IPS DF 6.9 (cell line): Measurements from ENCODE around the gene FGD6.
"Not testable (repeated sequence)": the region's sequence is repeated elsewhere in the genome, so short reads cannot be mapped to it uniquely, and the experiment has no call there.

Experiments used
- DNase-seq: peaks from one replicate; pipeline ENCODE4 v3.0.0-alpha.2; 2013; ENCODE audit warnings: low read depth, low spot score
- H3K27ac ChIP-seq: one replicate; pipeline ENCODE4 v1.5.1; 2013; ENCODE audit warnings: low read length, control low read depth
- H3K27me3 ChIP-seq: 2 replicates; pipeline ENCODE4 v1.6.1; 2013; ENCODE audit warnings: mild to moderate bottlenecking, low read length; ENCODE audit not compliant: control insufficient read depth, insufficient read depth
- H3K36me3 ChIP-seq: 2 replicates; pipeline ENCODE4 v1.6.1; 2013; ENCODE audit warnings: low read length; ENCODE audit not compliant: control insufficient read depth, insufficient read depth
- H3K4me1 ChIP-seq: 2 replicates; pipeline ENCODE4 v1.6.1; 2013; ENCODE audit warnings: low read length; ENCODE audit not compliant: control insufficient read depth, insufficient read depth
- H3K4me3 ChIP-seq: 2 replicates; pipeline ENCODE4 v1.5.1; 2013; ENCODE audit warnings: mild to moderate bottlenecking, low read length
- H3K9me3 ChIP-seq: 2 replicates; pipeline ENCODE4 v1.6.1; 2013; ENCODE audit warnings: low read length, inconsistent platforms; ENCODE audit not compliant: control insufficient read depth, insufficient read depth
- WGBS: extraction: QIAGEN DNeasy Blood & Tissue Kit; methylation state at CpG from one replicate; pipeline ENCODE4 v1.1.7; 2013; ENCODE audit warnings: mixed read lengths, missing lambda C conversion rate; ENCODE audit not compliant: insufficient read length, insufficient coverage; 5-methylcytosine and 5-hydroxymethylcytosine counted together

FGD6 gene

GRCh38 chr12:95237315-95237714, 20.0 kb upstream of the FGD6 start:
- Histone ChIP-seq H3K9me3 (no peaks in the 10 kb centered on the region), H3K27me3 (no peaks in the 10 kb centered on the region), H3K27ac (no peak overlapping the region), H3K4me3 (no peak overlapping the region), H3K36me3 (0 out of 2 replicates have a peak, but pooled peaks cover 2% of the 10 kb centered on the region), H3K4me1 (no peaks in the 10 kb centered on the region)
- DNase-seq, result no peak
- no CpG with 5 or more reads among the region's 1 CpG for WGBS

- not testable (repeated sequence) for DNase-seq, H3K27ac ChIP-seq, H3K4me1 ChIP-seq, H3K27me3 ChIP-seq, H3K4me3 ChIP-seq, H3K9me3 ChIP-seq, H3K36me3 ChIP-seq
- no CpG with 5 or more reads among the region's 31 CpGs for WGBS
Observed at GRCh38 chr12:95235621-95236020, 18.4 kb upstream of the FGD6 start.

GRCh38 chr12:95234187-95234586, 16.9 kb upstream of the FGD6 start:
- not testable (repeated sequence) for H3K4me3 ChIP-seq, H3K27ac ChIP-seq, H3K27me3 ChIP-seq, H3K4me1 ChIP-seq, H3K9me3 ChIP-seq, DNase-seq, H3K36me3 ChIP-seq
- WGBS, result no CpG with 5 or more reads among the region's 14 CpGs

GRCh38 chr12:95231190-95231589, 13.9 kb upstream of the FGD6 start:
- no CpG with 5 or more reads among the region's 2 CpGs for WGBS
- DNase-seq, result no peak
- no peak overlapping the region for H3K27ac ChIP-seq

GRCh38 chr12:95230313-95230712, 13.0 kb upstream of the FGD6 start:
- H3K27ac ChIP-seq, result no peak overlapping the region
- no peak for DNase-seq

More at GRCh38 chr12:95231190-95231589, 13.9 kb upstream of the FGD6 start:
- H3K36me3 ChIP-seq, result 0 out of 2 replicates have a peak, but pooled peaks cover 2% of the 10 kb centered on the region
- no peaks in the 10 kb centered on the region for H3K27me3 ChIP-seq
- no peaks in the 10 kb centered on the region; the same call in 1 of the 2 replicates for H3K4me1 ChIP-seq
- no peaks in the 10 kb centered on the region for H3K9me3 ChIP-seq
- H3K4me3 ChIP-seq, result no peak overlapping the region

GRCh38 chr12:95229636-95230035, 12.4 kb upstream of the FGD6 start:
- Histone ChIP-seq H3K36me3 (0 out of 2 replicates have a peak, but pooled peaks cover 2% of the 10 kb centered on the region), H3K4me1 (no peaks in the 10 kb centered on the region; the same call in 1 of the 2 replicates), H3K27me3 (no peaks in the 10 kb centered on the region), H3K9me3 (no peaks in the 10 kb centered on the region), H3K4me3 (no peak overlapping the region), H3K27ac (no peak overlapping the region)
- WGBS, result no CpG with 5 or more reads among the region's 7 CpGs
- no peak for DNase-seq

More at GRCh38 chr12:95230313-95230712, 13.0 kb upstream of the FGD6 start:
- Histone ChIP-seq H3K4me1 (no peaks in the 10 kb centered on the region; the same call in 1 of the 2 replicates), H3K36me3 (0 out of 2 replicates have a peak, but pooled peaks cover 2% of the 10 kb centered on the region), H3K4me3 (no peak overlapping the region), H3K27me3 (no peaks in the 10 kb centered on the region), H3K9me3 (no peaks in the 10 kb centered on the region)

GRCh38 chr12:95228617-95229016, 11.3 kb upstream of the FGD6 start:
- H3K27ac ChIP-seq, result no peak overlapping the region
- no CpG with 5 or more reads among the region's 2 CpGs for WGBS
- H3K9me3 ChIP-seq, result no peaks in the 10 kb centered on the region
- no peaks in the 10 kb centered on the region; the same call in 1 of the 2 replicates for H3K4me1 ChIP-seq
- H3K4me3 ChIP-seq, result no peak overlapping the region
- no peaks in the 10 kb centered on the region for H3K36me3 ChIP-seq
- no peaks in the 10 kb centered on the region for H3K27me3 ChIP-seq
- DNase-seq, result no peak

GRCh38 chr12:95227818-95228356, 10.6 kb upstream of the FGD6 start:
- no peaks in the 10 kb centered on the region for H3K36me3 ChIP-seq
- no peak for DNase-seq
- H3K4me1 ChIP-seq, result no peaks in the 10 kb centered on the region; the same call in 1 of the 2 replicates
- no peak overlapping the region for H3K27ac ChIP-seq
- H3K9me3 ChIP-seq, result no peaks in the 10 kb centered on the region
- no peak overlapping the region for H3K4me3 ChIP-seq
- WGBS, result no CpG with 5 or more reads among the region's 3 CpGs
- no peaks in the 10 kb centered on the region for H3K27me3 ChIP-seq

- Histone ChIP-seq H3K36me3 (no peaks in the 10 kb centered on the region), H3K27me3 (no peaks in the 10 kb centered on the region), H3K4me3 (no peak overlapping the region), H3K4me1 (peaks cover 1% of the 10 kb centered on the region), H3K27ac (no peak overlapping the region), H3K9me3 (no peaks in the 10 kb centered on the region)
- DNase-seq, result no peak
- no CpG with 5 or more reads among the region's 1 CpG for WGBS
Observed at GRCh38 chr12:95225645-95226212, 8.5 kb upstream of the FGD6 start.

GRCh38 chr12:95224202-95225170, 7.2 kb upstream of the FGD6 start:
- DNase-seq, result no peak
- peaks cover 1% of the 10 kb centered on the region; the same call in 1 of the 2 replicates for H3K4me1 ChIP-seq
- no CpG with 5 or more reads among the region's 8 CpGs for WGBS
- H3K9me3 ChIP-seq, result no peaks in the 10 kb centered on the region
- no peak overlapping the region for H3K27ac ChIP-seq
- no peak overlapping the region for H3K4me3 ChIP-seq
- H3K36me3 ChIP-seq, result no peaks in the 10 kb centered on the region
- no peaks in the 10 kb centered on the region for H3K27me3 ChIP-seq
